Central memory CD8-positive, alpha-beta T cell (primary cell): Measurements from ENCODE around the gene DIO1.
A peak's percentile ranks its signal among the peaks of the same experiment; 100 is the strongest.

Source experiments
- ATAC-seq: fragments of 150-1000 bp; cut with Tn5 transposase; replicated peaks from 2 replicates; pipeline ENCODE4 v1.10.0; 2022; ENCODE audit warnings: mild to moderate bottlenecking, moderate FRiP score, moderate number of reproducible peaks; ENCODE audit not compliant: poor library complexity, severe bottlenecking; ENCODE audit errors: extremely low read depth
- DNase-seq, 2 donors: peaks; one replicate each; pipeline ENCODE4 v3.0.0; 2021; ENCODE audit warnings: low spot score in 2 of 2
- H3K27ac Mint-ChIP-seq: one replicate; pipeline ENCODE4 v1.8.0; 2022; ENCODE audit warnings: low read depth, mild to moderate bottlenecking, moderate library complexity, mixed read lengths
- H3K27me3 Mint-ChIP-seq: one replicate; pipeline ENCODE4 v1.8.0; 2022; ENCODE audit warnings: mixed read lengths
- H3K36me3 Mint-ChIP-seq: one replicate; pipeline ENCODE4 v1.8.0; 2022; ENCODE audit warnings: mild to moderate bottlenecking, moderate library complexity, mixed read lengths; ENCODE audit not compliant: insufficient read depth
- H3K4me1 Mint-ChIP-seq: one replicate; pipeline ENCODE4 v1.8.0; 2022; ENCODE audit warnings: mixed read lengths
- H3K4me3 Mint-ChIP-seq: one replicate; pipeline ENCODE4 v1.8.0; 2022; ENCODE audit warnings: mild to moderate bottlenecking, moderate library complexity, mixed read lengths
- H3K9me3 Mint-ChIP-seq: one replicate; pipeline ENCODE4 v1.8.0; 2022; ENCODE audit warnings: mixed read lengths

The DIO1 gene

GRCh38 chr1:53934170-53934765, 40.3 kb downstream of the DIO1 start:
- Mint-ChIP-seq H3K4me1 (peaks cover 25% of the 10 kb centered on the region), H3K27me3 (no peaks in the 10 kb centered on the region), H3K27ac (no peak overlapping the region), H3K9me3 (no peaks in the 10 kb centered on the region), H3K36me3 (peaks cover 35% of the 10 kb centered on the region), H3K4me3 (no peak overlapping the region)
- ATAC-seq (no peak), DNase-seq (no peak)

GRCh38 chr1:53936430-53936829, 42.4 kb downstream of the DIO1 start:
- H3K4me3 Mint-ChIP-seq, result no peak overlapping the region
- H3K27me3 Mint-ChIP-seq, result no peaks in the 10 kb centered on the region
- ATAC-seq, result no peak
- DNase-seq, result no peak
- peaks cover 27% of the 10 kb centered on the region for H3K36me3 Mint-ChIP-seq
- peaks cover 29% of the 10 kb centered on the region for H3K4me1 Mint-ChIP-seq
- H3K27ac Mint-ChIP-seq, result peak overlapping the region; percentile 52
- H3K9me3 Mint-ChIP-seq, result no peaks in the 10 kb centered on the region

- Mint-ChIP-seq H3K4me1 (peaks cover 38% of the 10 kb centered on the region), H3K4me3 (no peak overlapping the region), H3K27ac (no peak overlapping the region), H3K36me3 (peaks cover 26% of the 10 kb centered on the region), H3K9me3 (no peaks in the 10 kb centered on the region), H3K27me3 (no peaks in the 10 kb centered on the region)
- ATAC-seq, result no peak
- no peak for DNase-seq
These were observed 44.3 kb downstream of the DIO1 start for GRCh38 chr1:53938136-53938830.

GRCh38 chr1:53942127-53942957, 48.4 kb downstream of the DIO1 start:
- DNase-seq (no peak), ATAC-seq (no peak)
- Mint-ChIP-seq H3K27ac (peak overlapping the region; percentile 47), H3K27me3 (no peaks in the 10 kb centered on the region), H3K36me3 (peaks cover 24% of the 10 kb centered on the region), H3K4me1 (peaks cover 62% of the 10 kb centered on the region), H3K9me3 (no peaks in the 10 kb centered on the region), H3K4me3 (peak overlapping the region; percentile 87)

GRCh38 chr1:53943090-53943489, 49.1 kb downstream of the DIO1 start:
- no peak for DNase-seq
- peaks cover 19% of the 10 kb centered on the region for H3K36me3 Mint-ChIP-seq
- no peaks in the 10 kb centered on the region for H3K9me3 Mint-ChIP-seq
- ATAC-seq, result no peak
- peaks cover 57% of the 10 kb centered on the region for H3K4me1 Mint-ChIP-seq
- H3K27me3 Mint-ChIP-seq, result no peaks in the 10 kb centered on the region
- peak overlapping the region; percentile 87 for H3K4me3 Mint-ChIP-seq
- peak overlapping the region; percentile 47 for H3K27ac Mint-ChIP-seq

- peak overlapping the region; percentile 47 for H3K27ac Mint-ChIP-seq
- H3K36me3 Mint-ChIP-seq, result peaks cover 18% of the 10 kb centered on the region
- H3K9me3 Mint-ChIP-seq, result no peaks in the 10 kb centered on the region
These were observed 49.6 kb downstream of the DIO1 start for GRCh38 chr1:53943490-53944043.

GRCh38 chr1:53944469-53945182, 50.6 kb downstream of the DIO1 start:
- ATAC-seq (no peak), DNase-seq (no peak)
- peaks cover 46% of the 10 kb centered on the region for H3K4me1 Mint-ChIP-seq
- peak overlapping the region; percentile 88 for H3K27ac Mint-ChIP-seq
- no peaks in the 10 kb centered on the region for H3K27me3 Mint-ChIP-seq
- peak overlapping the region; percentile 87 for H3K4me3 Mint-ChIP-seq
- peaks cover 11% of the 10 kb centered on the region for H3K36me3 Mint-ChIP-seq
- H3K9me3 Mint-ChIP-seq, result no peaks in the 10 kb centered on the region

More at GRCh38 chr1:53943490-53944043, 49.6 kb downstream of the DIO1 start:
- Mint-ChIP-seq H3K27me3 (no peaks in the 10 kb centered on the region), H3K4me3 (peak overlapping the region; percentile 87), H3K4me1 (peaks cover 52% of the 10 kb centered on the region)
- no peak for DNase-seq
- no peak for ATAC-seq

- peaks cover 43% of the 10 kb centered on the region for H3K4me1 Mint-ChIP-seq
These were observed 51.1 kb downstream of the DIO1 start for GRCh38 chr1:53945183-53945432.

GRCh38 chr1:53945433-53946251, 51.7 kb downstream of the DIO1 start, which contains the start of gene IFT25:
TSS of gene IFT25 (minus strand) at chr1:53945699. CDS start at chr1:53940082, 5,617 bp downstream.
- Mint-ChIP-seq H3K36me3 (peaks cover 9% of the 10 kb centered on the region), H3K9me3 (no peaks in the 10 kb centered on the region), H3K4me1 (peaks cover 40% of the 10 kb centered on the region), H3K4me3 (peak within 1 kb of the TSS; percentile 87), H3K27me3 (no peaks in the 10 kb centered on the region), H3K27ac (peak within 1 kb of the TSS; percentile 88)
- ATAC-seq (peak; percentile 82), DNase-seq (peak; percentile 98 to 100)

More at GRCh38 chr1:53945183-53945432, 51.1 kb downstream of the DIO1 start:
- Mint-ChIP-seq H3K4me3 (peak overlapping the region; percentile 87), H3K36me3 (peaks cover 11% of the 10 kb centered on the region), H3K27me3 (no peaks in the 10 kb centered on the region), H3K27ac (peak overlapping the region; percentile 88), H3K9me3 (no peaks in the 10 kb centered on the region)
- DNase-seq, result no peak
- ATAC-seq, result peak; percentile 0

GRCh38 chr1:53946252-53947171, 52.5 kb downstream of the DIO1 start, which contains the start of gene LRRC42:
TSS of gene LRRC42 (plus strand) at chr1:53946350. CDS start at chr1:53952000, 5,650 bp downstream.
- H3K4me1 Mint-ChIP-seq, result peaks cover 40% of the 10 kb centered on the region
- peak within 1 kb of the TSS; percentile 87 for H3K4me3 Mint-ChIP-seq
- ATAC-seq (peak; percentile 59), DNase-seq (no peak)
- H3K9me3 Mint-ChIP-seq, result no peaks in the 10 kb centered on the region
- no peaks in the 10 kb centered on the region for H3K27me3 Mint-ChIP-seq
- H3K36me3 Mint-ChIP-seq, result peaks cover 9% of the 10 kb centered on the region
- peak within 1 kb of the TSS; percentile 88 for H3K27ac Mint-ChIP-seq
